ENCODE results near the gene ATP1B2.

DNA sequence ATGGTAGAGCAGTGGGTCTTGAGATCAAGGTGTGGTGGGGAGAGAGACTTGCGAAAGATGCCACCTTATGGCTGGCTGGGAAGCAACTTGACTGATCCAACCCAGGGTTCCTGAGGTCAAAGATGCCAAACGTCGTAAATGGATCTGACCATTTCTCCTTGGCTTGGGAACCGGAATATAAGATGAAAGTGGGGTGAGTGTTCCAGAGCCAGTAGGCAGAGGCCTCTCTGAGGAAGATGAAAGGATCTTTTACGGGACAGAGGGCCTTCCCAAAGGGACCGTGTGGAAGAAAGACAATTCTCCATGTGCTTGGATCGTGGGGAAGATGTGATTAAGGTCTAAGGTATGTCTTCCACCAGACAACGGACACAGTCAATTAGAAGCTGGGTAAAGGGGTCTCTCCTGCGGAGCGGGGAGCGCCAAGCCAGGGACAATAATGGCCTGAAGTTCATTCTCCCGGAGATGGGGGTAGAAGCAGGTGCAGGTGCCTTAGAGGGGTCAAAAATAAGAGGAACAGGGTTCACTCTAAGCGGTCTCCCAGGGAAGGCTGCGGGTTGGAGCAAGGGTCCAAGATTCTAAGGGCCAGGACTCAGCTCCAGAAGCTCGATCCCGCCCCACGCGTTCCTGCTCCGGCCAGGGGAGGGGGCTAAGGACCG is 36.8 kb upstream of the ATP1B2 start:
- no peak for TF ChIP-seq EZH2phosphoT487 (IDR thresholded peaks at IDR 0.05; ENCODE audit: low read depth)
- TF ChIP-seq, protein P1, sequence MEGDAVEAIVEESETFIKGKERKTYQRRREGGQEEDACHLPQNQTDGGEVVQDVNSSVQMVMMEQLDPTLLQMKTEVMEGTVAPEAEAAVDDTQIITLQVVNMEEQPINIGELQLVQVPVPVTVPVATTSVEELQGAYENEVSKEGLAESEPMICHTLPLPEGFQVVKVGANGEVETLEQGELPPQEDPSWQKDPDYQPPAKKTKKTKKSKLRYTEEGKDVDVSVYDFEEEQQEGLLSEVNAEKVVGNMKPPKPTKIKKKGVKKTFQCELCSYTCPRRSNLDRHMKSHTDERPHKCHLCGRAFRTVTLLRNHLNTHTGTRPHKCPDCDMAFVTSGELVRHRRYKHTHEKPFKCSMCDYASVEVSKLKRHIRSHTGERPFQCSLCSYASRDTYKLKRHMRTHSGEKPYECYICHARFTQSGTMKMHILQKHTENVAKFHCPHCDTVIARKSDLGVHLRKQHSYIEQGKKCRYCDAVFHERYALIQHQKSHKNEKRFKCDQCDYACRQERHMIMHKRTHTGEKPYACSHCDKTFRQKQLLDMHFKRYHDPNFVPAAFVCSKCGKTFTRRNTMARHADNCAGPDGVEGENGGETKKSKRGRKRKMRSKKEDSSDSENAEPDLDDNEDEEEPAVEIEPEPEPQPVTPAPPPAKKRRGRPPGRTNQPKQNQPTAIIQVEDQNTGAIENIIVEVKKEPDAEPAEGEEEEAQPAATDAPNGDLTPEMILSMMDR (IDR thresholded peaks at IDR 0.05; ENCODE audit: low read depth, low read length): no peak
